IPS-15b (cell line): ENCODE measurements around the gene PTPRN2.
"Not testable (repeated sequence)": the region's sequence is repeated elsewhere in the genome, so short reads cannot be mapped to it uniquely, and the experiment has no call there.

Source experiments
- H3K27me3 ChIP-seq: one replicate; pipeline ENCODE4 v1.6.1; 2013; ENCODE audit warnings: low read length; ENCODE audit not compliant: control insufficient read depth, insufficient read depth
- H3K36me3 ChIP-seq: one replicate; pipeline ENCODE4 v1.6.1; 2013; ENCODE audit warnings: low read length; ENCODE audit not compliant: control insufficient read depth, insufficient read depth
- H3K4me1 ChIP-seq: one replicate; pipeline ENCODE4 v1.6.1; 2013; ENCODE audit warnings: mild to moderate bottlenecking, low read length; ENCODE audit not compliant: control insufficient read depth, insufficient read depth
- H3K4me3 ChIP-seq: one replicate; pipeline ENCODE4 v1.5.1; 2013; ENCODE audit warnings: low read depth, low read length
- H3K9ac ChIP-seq: one replicate; pipeline ENCODE4 v1.6.1; 2013; ENCODE audit warnings: low read depth, mild to moderate bottlenecking, low read length
- H3K9me3 ChIP-seq: one replicate; pipeline ENCODE4 v1.6.1; 2013; ENCODE audit warnings: mild to moderate bottlenecking, low read length; ENCODE audit not compliant: control insufficient read depth, insufficient read depth

Gene PTPRN2

GRCh38 chr7:157709531-157710251, 877.9 kb downstream of the PTPRN2 start:
- no peaks in the 10 kb centered on the region for H3K27me3 ChIP-seq
- no peaks in the 10 kb centered on the region for H3K9me3 ChIP-seq
- no peaks in the 10 kb centered on the region for H3K36me3 ChIP-seq
- no peak overlapping the region for H3K4me3 ChIP-seq
- H3K4me1 ChIP-seq = no peaks in the 10 kb centered on the region
- no peak overlapping the region for H3K9ac ChIP-seq

- Histone ChIP-seq H3K36me3 (no peaks in the 10 kb centered on the region), H3K9ac (no peak overlapping the region), H3K4me3 (no peak overlapping the region), H3K4me1 (no peaks in the 10 kb centered on the region), H3K27me3 (no peaks in the 10 kb centered on the region), H3K9me3 (no peaks in the 10 kb centered on the region)
Observed at GRCh38 chr7:157708919-157709295, 878.7 kb downstream of the PTPRN2 start.

- Histone ChIP-seq H3K36me3 (no peaks in the 10 kb centered on the region), H3K4me1 (no peaks in the 10 kb centered on the region), H3K9ac (no peak overlapping the region), H3K27me3 (no peaks in the 10 kb centered on the region), H3K9me3 (no peaks in the 10 kb centered on the region), H3K4me3 (no peak overlapping the region)
Observed at GRCh38 chr7:157707983-157708918, 879.4 kb downstream of the PTPRN2 start.

GRCh38 chr7:157704365-157704764, 883.3 kb downstream of the PTPRN2 start:
- no peaks in the 10 kb centered on the region for H3K27me3 ChIP-seq
- no peaks in the 10 kb centered on the region for H3K9me3 ChIP-seq
- no peak overlapping the region for H3K9ac ChIP-seq
- H3K4me1 ChIP-seq = no peaks in the 10 kb centered on the region
- no peaks in the 10 kb centered on the region for H3K36me3 ChIP-seq
- no peak overlapping the region for H3K4me3 ChIP-seq

- Histone ChIP-seq H3K36me3 (no peaks in the 10 kb centered on the region), H3K27me3 (no peaks in the 10 kb centered on the region), H3K4me1 (no peaks in the 10 kb centered on the region), H3K9me3 (no peaks in the 10 kb centered on the region), H3K9ac (no peak overlapping the region), H3K4me3 (no peak overlapping the region)
Observed at GRCh38 chr7:157703534-157704195, 884.0 kb downstream of the PTPRN2 start.

GRCh38 chr7:157703131-157703530, 884.5 kb downstream of the PTPRN2 start:
- no peaks in the 10 kb centered on the region for H3K9me3 ChIP-seq
- no peak overlapping the region for H3K4me3 ChIP-seq
- no peaks in the 10 kb centered on the region for H3K36me3 ChIP-seq
- H3K27me3 ChIP-seq = no peaks in the 10 kb centered on the region
- no peak overlapping the region for H3K9ac ChIP-seq
- no peaks in the 10 kb centered on the region for H3K4me1 ChIP-seq

- H3K9ac ChIP-seq = no peak overlapping the region
- H3K36me3 ChIP-seq = no peaks in the 10 kb centered on the region
- H3K4me1 ChIP-seq = no peaks in the 10 kb centered on the region
- no peak overlapping the region for H3K4me3 ChIP-seq
- no peaks in the 10 kb centered on the region for H3K9me3 ChIP-seq
- no peaks in the 10 kb centered on the region for H3K27me3 ChIP-seq
Observed at GRCh38 chr7:157702311-157703023, 885.2 kb downstream of the PTPRN2 start.

GRCh38 chr7:157701395-157702180, 886.0 kb downstream of the PTPRN2 start:
- H3K36me3 ChIP-seq, H3K4me3 ChIP-seq, H3K27me3 ChIP-seq, H3K4me1 ChIP-seq, H3K9me3 ChIP-seq, H3K9ac ChIP-seq: not testable (repeated sequence)

- no peaks in the 10 kb centered on the region for H3K9me3 ChIP-seq
- peaks cover 3% of the 10 kb centered on the region for H3K27me3 ChIP-seq
- no peak overlapping the region for H3K4me3 ChIP-seq
- H3K36me3 ChIP-seq = no peaks in the 10 kb centered on the region
- no peaks in the 10 kb centered on the region for H3K4me1 ChIP-seq
- H3K9ac ChIP-seq = no peak overlapping the region
Observed at GRCh38 chr7:157700231-157701005, 887.2 kb downstream of the PTPRN2 start.

- Histone ChIP-seq H3K9ac (no peak overlapping the region), H3K27me3 (peaks cover 11% of the 10 kb centered on the region), H3K4me3 (no peak overlapping the region), H3K9me3 (no peaks in the 10 kb centered on the region), H3K36me3 (no peaks in the 10 kb centered on the region), H3K4me1 (no peaks in the 10 kb centered on the region)
Observed at GRCh38 chr7:157699357-157700013, 888.1 kb downstream of the PTPRN2 start.
